Erythroblast (primary cell): Measurements from ENCODE around the gene AGAP1.

ENCODE experiments used
- DNase-seq, 2 experiments: peaks; one replicate each; lab custom pipeline; 2025; lab: John Stamatoyannopoulos, UW
- GATA1 ChIP-seq: IDR thresholded peaks from 2 replicates; pipeline ENCODE4 v1.6.1; 2011; ENCODE audit warnings: low read depth, mild to moderate bottlenecking, control low read depth, low read length, moderate library complexity
- POLR2A ChIP-seq: IDR thresholded peaks from 2 replicates; pipeline ENCODE4 v1.6.1; 2011; ENCODE audit warnings: mild to moderate bottlenecking, low read length

The AGAP1 gene

DNA sequence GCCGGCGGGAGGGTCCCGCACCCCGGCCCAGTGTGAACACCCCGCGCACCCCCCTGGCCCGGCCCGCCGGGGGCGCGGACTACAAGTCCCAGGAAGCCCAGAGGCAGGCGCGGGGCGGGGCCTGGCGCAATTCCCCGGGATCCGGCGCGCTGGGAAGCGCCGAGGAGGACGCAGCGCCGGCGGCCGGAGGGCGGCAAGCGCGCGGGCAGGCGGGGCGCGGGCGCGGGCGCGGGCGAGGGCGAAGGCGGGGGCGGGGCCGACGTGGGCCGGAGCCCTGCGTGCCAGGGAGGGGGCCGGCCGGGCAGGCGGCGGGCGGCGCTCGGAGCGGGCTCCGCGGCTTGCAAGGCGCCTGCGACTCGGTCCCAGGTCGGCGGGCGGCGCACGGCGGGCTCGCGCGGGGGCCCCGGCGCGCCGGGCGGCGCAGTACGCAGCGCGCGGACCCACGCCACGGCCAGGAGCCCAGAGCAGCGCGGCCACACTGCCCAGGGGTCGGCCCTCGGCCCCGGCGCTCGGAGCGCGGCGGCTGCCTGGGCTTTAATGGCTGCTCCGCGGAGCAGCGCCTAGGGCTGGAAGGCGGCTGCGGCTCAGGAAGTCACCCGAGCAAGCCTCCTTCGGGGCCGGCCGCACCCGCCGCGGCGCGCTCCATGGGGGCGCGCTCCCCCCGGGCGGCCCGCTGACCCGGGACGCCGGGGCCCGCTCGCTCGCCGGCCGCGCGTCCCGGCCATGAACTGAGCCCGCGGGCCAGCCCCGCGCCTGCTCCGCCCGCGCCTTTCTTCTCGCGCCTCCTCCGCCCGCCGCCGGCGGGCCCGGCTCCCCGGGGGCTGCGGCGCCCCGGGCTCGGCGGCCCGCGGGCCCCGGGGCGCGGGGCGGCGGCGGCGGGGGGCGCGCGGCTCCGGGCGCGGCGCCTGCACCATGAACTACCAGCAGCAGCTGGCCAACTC, at the start of gene AGAP1:
Gene AGAP1 (plus strand): TSS at position 269 of the 941 bp plus-strand sequence.
- no peak for TF ChIP-seq GATA1
- no peak for TF ChIP-seq POLR2A
- peak; percentile 14 to 19 for DNase-seq

DNA sequence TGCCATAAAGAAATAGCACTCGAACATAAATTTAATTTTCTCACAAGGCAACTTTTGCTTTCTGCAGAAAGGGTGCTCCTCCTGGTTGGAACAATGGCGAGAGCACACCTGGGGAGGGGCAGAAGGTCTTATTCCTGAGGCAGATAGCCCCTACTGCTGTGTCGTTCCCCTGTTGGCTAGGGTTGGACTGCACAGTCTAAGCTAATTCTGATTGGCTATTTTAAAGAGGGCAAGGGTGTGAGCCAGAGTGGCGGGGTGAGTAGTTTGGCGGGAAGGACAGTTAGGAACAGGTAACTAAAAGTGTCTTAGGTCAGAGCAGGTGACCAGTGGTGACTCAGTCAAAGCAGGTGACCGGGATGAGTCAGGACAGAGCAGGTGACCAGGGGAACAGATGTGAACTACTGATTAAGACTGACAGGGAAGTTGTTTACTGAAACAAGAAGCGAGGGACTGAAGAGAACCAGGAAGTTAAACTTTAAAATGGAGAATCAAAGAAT, 49.7 kb upstream of the AGAP1 start:
- no peak for TF ChIP-seq POLR2A
- no peak for DNase-seq

DNA sequence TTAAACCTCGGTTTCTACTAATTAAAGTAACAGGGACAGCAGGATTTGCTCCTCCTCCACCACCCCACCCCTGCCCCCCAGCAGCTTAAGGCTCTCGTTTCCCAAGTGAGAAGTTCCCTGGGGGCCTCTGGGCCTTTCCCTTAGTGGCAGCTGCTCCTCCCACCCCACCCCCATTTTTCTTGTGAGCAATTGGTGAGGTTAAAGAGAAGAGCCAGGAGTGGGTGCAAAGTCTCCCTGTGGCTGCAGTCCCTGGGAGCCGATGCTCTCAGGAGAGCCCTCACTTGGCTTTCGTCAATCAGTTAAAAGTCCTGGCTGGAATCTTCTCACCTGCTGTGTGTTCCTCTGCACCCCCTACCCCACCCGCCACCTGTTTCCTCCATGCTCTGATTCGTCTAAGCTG, 48.7 kb upstream of the AGAP1 start:
- TF ChIP-seq GATA1 (no peak), POLR2A (no peak)

GRCh38 chr2:235446082-235446481, 47.8 kb upstream of the AGAP1 start:
- DNase-seq = no peak
- TF ChIP-seq GATA1 (no peak), POLR2A (no peak)

More for the DNA sequence above, 48.7 kb upstream of the AGAP1 start:
- no peak for DNase-seq

DNA sequence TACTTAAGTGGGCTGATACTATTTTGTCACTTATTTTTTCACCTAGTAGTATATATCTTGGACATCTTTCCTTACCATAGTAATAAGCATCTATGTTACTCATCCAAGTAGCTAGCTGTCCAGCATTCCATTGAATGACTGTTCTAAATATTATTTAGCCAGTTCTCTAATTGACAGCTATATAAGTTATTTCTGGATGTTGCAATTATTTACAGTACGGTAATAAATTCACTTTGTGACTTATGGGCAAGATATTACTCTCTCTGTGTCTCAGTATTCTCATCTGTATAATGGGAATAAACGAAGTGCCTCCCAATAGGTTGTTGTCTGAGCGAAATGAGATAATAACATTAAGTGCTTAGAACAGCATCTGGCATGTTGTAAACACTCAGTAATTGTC, 46.6 kb upstream of the AGAP1 start:
- no peak for TF ChIP-seq POLR2A
- no peak for TF ChIP-seq GATA1
- no peak for DNase-seq

GRCh38 chr2:235449568-235449967, 44.3 kb upstream of the AGAP1 start:
- TF ChIP-seq GATA1 = no peak
- no peak for TF ChIP-seq POLR2A
- no peak for DNase-seq

- DNase-seq = no peak
- TF ChIP-seq POLR2A = no peak
Measured at GRCh38 chr2:235453605-235454151, 40.2 kb upstream of the AGAP1 start.

GRCh38 chr2:235458839-235459273, 35.0 kb upstream of the AGAP1 start:
- no peak for TF ChIP-seq POLR2A
- DNase-seq = no peak

GRCh38 chr2:235460548-235461047, 33.2 kb upstream of the AGAP1 start:
- DNase-seq = no peak
- TF ChIP-seq POLR2A = peak; percentile 31
- TF ChIP-seq GATA1 = no peak

DNA sequence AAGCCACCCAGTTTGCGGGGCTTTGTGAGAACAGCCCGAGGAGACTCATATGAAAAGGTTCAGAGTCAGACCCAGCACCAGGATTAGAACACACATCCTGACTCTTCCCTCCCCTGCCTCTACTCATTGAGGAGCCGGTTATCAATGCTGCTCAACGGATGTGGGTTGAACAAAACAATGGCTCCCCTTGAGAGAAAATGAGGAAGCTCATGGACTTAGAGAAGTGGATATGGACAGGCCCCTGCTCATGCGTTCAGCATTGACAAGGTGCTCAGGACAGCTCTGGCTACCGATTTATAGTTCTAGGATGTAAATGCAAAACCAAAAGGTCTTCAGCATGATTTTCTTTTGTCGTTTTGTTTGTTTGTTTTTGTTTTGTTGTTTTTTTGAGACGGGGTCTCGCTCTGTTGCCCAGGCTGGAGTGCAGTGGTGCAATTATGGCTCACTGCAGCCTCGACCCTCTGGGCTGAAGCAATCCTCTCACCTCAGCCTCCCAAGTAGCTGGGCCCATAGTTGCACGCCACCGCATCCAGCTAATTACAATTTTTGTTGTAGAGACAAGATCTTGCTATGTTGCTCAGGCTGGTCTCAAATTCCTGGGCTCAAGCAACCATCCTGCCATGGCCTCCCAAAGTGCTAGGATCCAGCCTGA, 32.0 kb upstream of the AGAP1 start:
- no peak for TF ChIP-seq GATA1
- TF ChIP-seq POLR2A = no peak
- no peak for DNase-seq

GRCh38 chr2:235462415-235462790, 31.4 kb upstream of the AGAP1 start:
- no peak for DNase-seq
- no peak for TF ChIP-seq POLR2A
- TF ChIP-seq GATA1 = no peak

DNA sequence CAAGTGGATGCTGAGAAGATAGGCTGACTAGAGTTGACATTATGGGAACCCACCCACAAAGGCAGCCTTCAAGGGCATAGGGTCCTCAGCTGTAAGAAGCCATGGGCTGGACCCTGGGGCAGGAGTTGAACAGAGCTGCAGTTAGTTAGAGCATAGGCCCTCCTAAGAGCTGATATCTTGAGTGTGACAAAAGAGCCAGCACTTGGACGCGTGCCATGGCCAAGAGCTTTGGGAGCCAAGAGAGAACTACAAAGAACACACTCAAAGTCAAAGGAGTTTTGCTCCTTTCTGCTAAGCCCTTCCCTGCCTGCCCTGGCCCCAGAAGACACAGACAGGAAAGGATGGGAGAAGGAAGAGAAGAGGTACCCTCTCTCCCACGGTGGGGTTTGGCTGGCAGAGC, 29.9 kb upstream of the AGAP1 start:
- DNase-seq = no peak
- no peak for TF ChIP-seq GATA1
- no peak for TF ChIP-seq POLR2A

DNA sequence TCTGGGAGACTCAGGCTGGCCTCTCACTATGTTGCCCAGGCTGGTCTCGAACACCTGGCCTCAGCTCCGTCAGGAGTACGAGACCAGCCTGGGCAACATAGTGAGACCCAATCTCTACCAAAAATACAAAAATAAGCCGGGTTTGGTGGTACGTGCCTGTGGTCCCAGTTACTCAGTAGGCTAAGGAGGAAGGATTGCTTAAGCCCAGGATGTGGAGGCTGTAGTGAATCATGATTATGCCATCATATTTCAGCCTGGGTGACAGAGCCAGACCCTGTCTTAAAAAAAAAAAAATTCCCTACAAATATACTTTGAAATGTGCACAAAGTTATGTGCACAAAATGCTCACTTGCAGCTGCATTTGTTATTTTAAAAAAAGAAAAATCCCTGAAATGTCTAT, 26.3 kb upstream of the AGAP1 start:
- TF ChIP-seq GATA1 = no peak
- TF ChIP-seq POLR2A = no peak
- DNase-seq = no peak

DNA sequence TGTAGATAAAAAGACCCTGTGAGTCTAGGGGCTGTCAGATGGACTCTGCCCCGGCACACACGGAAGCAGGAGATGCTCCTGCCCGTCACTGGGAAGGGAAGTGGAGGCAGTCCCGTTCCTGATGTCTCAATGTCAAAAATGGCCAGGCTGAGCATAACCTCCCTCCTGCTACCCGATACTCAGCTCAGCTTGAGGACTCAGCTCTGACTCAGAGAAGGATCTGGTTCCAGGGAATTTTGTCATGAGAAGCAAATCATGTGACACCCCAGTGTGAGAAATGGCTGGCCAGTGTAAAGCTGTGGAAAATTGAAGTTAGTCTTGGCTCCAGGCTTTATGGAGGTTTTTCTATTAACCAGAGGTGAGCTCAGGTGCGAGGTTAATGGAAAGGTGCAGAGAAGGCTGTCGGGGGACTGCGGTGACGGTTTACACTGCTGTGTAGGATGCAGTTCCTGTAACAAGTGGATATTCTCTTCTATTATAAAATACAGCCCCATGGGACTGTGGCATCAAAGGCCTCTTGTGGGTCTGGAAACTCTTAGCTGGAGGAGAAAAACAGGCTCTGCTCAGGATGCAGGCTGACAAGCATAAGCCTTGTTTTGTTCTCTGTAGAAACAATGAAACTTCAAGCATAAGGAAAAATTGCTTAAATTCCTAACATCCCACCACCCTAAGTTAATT, 24.7 kb upstream of the AGAP1 start:
- TF ChIP-seq POLR2A (no peak), GATA1 (no peak)
- no peak for DNase-seq
